GM12872 (cell line): Measurements from ENCODE around the gene FRY.

Source experiments
- CTCF ChIP-seq: IDR thresholded peaks from 3 replicates; pipeline ENCODE4 v1.5.1; 2011; ENCODE audit warnings: low read depth, mild to moderate bottlenecking, low read length, moderate library complexity; ENCODE audit not compliant: insufficient read depth

FRY gene

GRCh38 chr13:32206097-32206740 is 174.6 kb downstream of the FRY start:
- TF ChIP-seq CTCF: no peak

- no peak for TF ChIP-seq CTCF
These were observed 177.3 kb downstream of the FRY start for GRCh38 chr13:32208860-32209259.

- no peak for TF ChIP-seq CTCF
These were observed 178.1 kb downstream of the FRY start for GRCh38 chr13:32209652-32210051.

GRCh38 chr13:32210101-32210500 is 178.5 kb downstream of the FRY start:
- no peak for TF ChIP-seq CTCF

- no peak for TF ChIP-seq CTCF
These were observed 180.2 kb downstream of the FRY start for GRCh38 chr13:32211813-32212212.

GRCh38 chr13:32212421-32212820 is 180.8 kb downstream of the FRY start:
- no peak for TF ChIP-seq CTCF

- no peak for TF ChIP-seq CTCF
These were observed 182.1 kb downstream of the FRY start for GRCh38 chr13:32213626-32214025.
